ENCODE measurements around the gene PRDX5.

The PRDX5 gene

GRCh38 chr11:64366751-64367150, 48.8 kb downstream of the PRDX5 start:
- no peak for TF ChIP-seq CTCF (IDR thresholded peaks at IDR 0.05; ENCODE audit: low read depth, low read length)
- DNase-seq (ENCODE audit: extremely low read depth, low read depth) = no peak

- no peak for DNase-seq (ENCODE audit: extremely low read depth, low read depth)
- no peak for TF ChIP-seq CTCF (IDR thresholded peaks at IDR 0.05; ENCODE audit: low read depth, low read length)
These were observed 50.2 kb downstream of the PRDX5 start for GRCh38 chr11:64367931-64368672.

GRCh38 chr11:64368673-64369074, 50.8 kb downstream of the PRDX5 start:
- no peak for DNase-seq (ENCODE audit: extremely low read depth, low read depth)
- TF ChIP-seq CTCF (IDR thresholded peaks at IDR 0.05; ENCODE audit: low read depth, low read length) = no peak

- no peak for TF ChIP-seq CTCF (IDR thresholded peaks at IDR 0.05; ENCODE audit: low read depth, low read length)
- no peak for DNase-seq (ENCODE audit: extremely low read depth, low read depth)
These were observed 51.8 kb downstream of the PRDX5 start for GRCh38 chr11:64369440-64370421.

GRCh38 chr11:64371201-64371600, 53.3 kb downstream of the PRDX5 start:
- TF ChIP-seq CTCF (IDR thresholded peaks at IDR 0.05; ENCODE audit: low read depth, low read length) = no peak
- DNase-seq (ENCODE audit: extremely low read depth, low read depth) = no peak

Measured in AG09319 (cell line).